Measurements from ENCODE around the gene PRDM16.

GRCh38 chr1:3166206-3166918 lies 97.4 kb downstream of the PRDM16 start:
- TF ChIP-seq POLR2A (IDR thresholded peaks at IDR 0.05; ENCODE audit: control extremely low read depth in 1 of 2, low read depth in 2 of 2, low read length in 2 of 2): no peak
- TF ChIP-seq TEAD4 (IDR thresholded peaks at IDR 0.05; ENCODE audit: low read depth, low read length): no peak

Data from H1 (cell line).